ENCODE results near the gene DLGAP1.

GRCh38 chr18:4241090-4241617 is 214.0 kb downstream of the DLGAP1 start:
- TF ChIP-seq CTCF (IDR thresholded peaks at IDR 0.05) (no peak), EZH2phosphoT487 (IDR thresholded peaks at IDR 0.05) (no peak), EZH2 (IDR thresholded peaks at IDR 0.05) (no peak)
